Nucleus accumbens (tissue), 56 donors: ENCODE measurements around the gene OR11H7.
"Not testable (repeated sequence)": the region's sequence is repeated elsewhere in the genome, so short reads cannot be mapped to it uniquely, and the experiment has no call there.

ENCODE experiments used
- DNase-seq, 56 donors: peaks; one replicate each; lab custom pipeline; 2025; lab: John Stamatoyannopoulos, UW

Gene OR11H7

DNA sequence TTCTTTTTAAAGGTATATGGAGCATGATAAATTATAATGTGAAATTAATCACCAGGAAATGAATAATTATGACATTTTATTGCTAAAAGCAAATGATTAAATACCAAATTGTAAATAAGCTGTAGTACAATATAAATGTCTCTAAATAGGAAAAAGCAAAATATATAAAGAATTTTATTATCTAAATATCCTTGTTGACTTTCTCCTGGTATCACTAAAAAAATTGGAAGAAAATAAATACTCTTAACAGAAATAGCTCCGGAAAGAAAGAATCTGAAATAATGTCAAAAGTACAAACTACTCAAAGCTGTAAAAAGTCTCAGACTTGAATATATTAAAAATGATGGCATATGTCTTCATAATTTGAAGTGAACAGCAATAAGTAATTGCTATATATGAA, at the start of gene OR11H7:
TSS of gene OR11H7 (plus strand) at position 301 of the 400 bp plus-strand sequence.
- no peak for DNase-seq

DNA sequence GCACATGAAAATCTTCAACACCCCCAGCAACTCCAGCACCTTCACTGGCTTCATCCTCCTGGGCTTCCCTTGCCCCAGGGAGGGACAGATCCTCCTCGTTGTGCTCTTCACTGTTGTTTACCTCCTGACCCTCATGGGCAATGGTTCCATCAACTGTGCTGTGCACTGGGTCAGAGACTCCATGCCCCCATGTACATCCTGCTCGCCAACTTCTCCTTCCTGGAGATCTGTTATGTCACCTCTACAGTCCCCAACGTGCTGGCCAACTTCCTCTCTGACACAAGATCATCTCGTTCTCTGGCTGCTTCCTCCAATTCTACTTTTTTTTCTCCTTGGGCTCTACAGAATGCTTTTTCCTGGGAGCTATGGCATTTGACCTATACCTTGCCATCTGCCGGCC, 49.6 kb upstream of the OR11H7 start:
- peak in 3 of 56 donors; percentile 2 to 10 (median 4) for DNase-seq

DNA sequence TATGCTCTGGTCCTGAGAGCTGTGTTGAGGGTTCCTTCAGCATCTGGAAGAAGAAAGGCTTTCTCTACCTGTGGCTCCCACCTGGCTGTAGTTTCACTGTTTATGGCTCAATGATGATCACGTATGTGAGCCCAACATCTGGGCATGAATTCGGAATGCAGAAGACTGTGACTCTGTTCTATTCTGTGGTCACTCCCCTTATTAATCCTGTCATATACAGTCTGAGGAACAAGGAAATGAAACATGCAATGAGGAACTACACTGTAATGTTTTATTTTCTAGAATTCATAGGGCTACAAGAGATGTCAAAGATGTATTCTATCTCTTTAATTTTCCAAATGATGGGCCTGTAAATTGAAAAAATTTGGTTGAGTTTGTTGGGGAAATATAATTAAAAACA, 48.9 kb upstream of the OR11H7 start:
- no peak for DNase-seq

DNA sequence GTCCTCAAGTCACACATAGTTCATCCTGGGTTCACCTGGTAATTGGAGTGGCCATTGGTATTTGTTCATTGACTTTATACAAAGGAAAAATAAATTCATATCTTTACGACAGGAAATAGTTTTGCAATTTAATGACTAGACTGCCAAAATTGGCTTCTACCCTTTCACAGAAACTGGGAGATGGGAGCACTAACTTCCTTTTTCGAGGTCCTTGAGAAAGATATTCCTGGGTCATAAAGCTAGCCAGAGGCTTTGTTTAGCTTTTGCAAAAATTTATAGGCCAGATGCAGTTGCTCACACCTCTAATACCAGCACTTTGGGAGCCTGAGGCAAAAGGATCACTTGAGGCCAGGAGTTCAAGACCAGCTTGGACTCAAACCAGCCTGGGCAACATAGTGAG, 48.3 kb upstream of the OR11H7 start:
- no peak for DNase-seq

DNA sequence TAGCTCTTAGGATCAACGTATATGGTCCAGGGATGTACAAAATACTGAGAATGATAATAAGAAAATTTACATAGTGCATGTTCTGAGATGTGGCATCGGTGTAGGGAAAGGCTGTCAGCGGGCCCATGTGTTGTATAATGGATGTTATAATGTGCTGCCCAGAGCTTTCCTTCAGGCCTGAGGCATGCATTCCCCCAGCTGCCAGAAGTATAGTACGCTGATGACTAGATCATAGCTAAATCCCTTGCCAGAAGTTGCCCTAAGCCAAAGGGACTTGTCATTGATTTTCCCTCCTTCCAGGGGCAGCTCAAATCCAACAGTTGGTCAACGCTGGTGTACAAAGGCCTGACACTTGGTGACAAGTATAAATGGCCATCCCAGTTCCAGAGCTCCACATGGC, 44.6 kb upstream of the OR11H7 start:
- no peak for DNase-seq

DNA sequence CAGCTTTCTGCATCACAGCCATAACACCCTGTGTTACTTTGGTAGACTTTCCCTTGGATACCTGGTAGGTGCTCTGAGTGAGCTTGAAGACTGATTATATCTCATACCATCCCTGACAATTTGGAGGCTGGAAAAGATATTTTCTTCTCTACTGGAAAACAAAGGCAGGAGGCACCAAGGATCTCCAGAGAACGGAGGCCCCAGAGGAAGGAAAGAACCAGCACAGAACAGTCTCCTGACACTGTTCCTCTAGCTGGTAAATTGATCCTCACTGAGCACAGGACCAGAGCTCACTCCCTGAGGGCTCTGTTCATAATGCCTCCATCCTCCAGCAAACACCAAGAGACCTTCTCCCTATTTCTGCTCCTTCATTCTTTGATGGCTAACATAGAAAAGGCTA, 38.2 kb upstream of the OR11H7 start, which contains the start of gene OR11G2:
TSS of gene OR11G2 (plus strand) at position 301 of the 400 bp plus-strand sequence. CDS start 6,542 bp downstream, outside the sequence.
- no peak for DNase-seq

DNA sequence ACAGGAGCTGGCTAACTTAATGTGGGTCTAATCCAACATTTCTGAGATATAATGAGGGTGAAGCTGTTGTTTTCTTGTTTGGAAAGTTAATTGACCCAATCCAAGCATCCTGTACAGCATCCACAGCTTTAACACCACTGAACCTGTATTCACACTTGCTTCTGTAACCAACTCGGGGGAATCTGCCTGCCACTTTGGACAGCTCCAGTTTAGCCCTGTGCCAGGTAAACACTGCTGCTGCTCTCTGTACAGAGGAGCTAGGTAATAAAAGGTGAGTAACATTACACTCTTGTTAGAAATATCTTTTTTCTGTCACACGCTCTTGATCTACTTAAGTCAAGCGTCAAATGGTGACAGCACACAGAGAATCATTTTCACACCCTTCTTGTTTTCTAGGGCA, 37.4 kb upstream of the OR11H7 start:
- no peak for DNase-seq

DNA sequence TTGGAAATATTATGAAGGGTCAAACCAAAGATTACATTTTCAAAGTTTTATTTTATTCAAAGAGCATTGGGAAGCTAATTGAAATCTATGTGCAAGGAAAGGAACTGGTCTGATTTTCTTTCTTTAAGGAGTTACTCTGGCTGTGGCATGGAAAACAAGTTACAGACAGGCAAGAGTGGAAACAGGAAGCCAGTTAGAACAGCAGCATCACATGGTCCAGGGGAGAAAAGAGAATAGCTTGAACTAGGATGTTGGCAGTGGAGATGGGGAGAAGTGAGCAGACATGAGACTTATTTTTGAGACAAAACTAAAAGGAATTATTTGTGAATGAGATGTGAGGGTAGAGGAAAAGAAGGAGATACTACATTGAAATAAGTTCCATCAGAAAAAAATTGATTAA, 34.7 kb upstream of the OR11H7 start:
- peak in 1 of 56 donors; percentile 2 for DNase-seq

DNA sequence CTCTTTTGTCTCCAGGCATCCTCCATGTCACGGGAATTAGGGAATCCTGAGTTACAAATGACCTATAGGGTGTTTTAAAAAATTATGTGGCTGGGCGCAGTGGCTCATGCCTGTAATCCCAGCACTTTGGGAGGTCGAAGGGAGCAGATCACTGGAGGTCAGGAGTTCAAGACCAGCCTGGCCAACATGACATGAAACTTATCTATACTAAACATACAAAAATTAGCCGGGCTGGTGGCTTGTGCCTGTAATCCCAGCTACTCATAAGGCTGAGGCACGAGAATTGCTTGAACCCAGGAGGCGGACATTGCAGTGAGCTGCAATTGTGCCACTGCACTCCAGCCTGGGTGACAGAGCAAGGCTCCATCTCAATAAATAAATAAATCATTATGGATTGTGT, 33.6 kb upstream of the OR11H7 start:
- not testable (repeated sequence) for DNase-seq

DNA sequence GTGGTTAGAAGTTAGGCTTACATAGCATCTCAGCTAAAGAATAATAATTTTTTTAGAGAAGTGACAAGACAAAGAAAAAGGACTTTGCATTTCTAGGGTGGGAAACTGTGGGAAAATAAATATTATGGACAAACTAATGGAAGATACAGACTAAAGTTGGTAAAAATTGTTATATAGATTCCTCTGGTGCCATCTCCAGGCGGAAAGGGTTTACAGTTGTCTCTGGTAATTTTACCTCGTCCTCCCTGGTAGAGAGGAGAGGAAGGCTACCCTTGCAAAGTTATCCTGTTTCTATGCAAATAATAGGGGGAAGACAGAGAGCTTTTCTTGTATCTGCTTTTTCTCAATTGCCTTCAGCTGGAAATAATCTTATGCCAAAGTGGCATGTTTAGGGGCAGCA, 32.9 kb upstream of the OR11H7 start:
- DNase-seq: no peak

DNA sequence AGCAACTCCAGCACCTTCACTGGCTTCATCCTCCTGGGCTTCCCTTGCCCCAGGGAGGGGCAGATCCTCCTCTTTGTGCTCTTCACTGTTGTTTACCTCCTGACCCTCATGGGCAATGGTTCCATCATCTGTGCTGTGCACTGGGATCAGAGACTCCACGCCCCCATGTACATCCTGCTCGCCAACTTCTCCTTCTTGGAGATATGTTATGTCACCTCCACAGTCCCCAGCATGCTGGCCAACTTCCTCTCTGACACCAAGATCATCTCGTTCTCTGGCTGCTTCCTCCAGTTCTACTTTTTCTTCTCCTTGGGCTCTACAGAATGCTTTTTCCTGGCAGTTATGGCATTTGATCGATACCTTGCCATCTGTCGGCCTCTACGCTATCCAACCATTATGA, 31.3 kb upstream of the OR11H7 start:
- DNase-seq: no peak

DNA sequence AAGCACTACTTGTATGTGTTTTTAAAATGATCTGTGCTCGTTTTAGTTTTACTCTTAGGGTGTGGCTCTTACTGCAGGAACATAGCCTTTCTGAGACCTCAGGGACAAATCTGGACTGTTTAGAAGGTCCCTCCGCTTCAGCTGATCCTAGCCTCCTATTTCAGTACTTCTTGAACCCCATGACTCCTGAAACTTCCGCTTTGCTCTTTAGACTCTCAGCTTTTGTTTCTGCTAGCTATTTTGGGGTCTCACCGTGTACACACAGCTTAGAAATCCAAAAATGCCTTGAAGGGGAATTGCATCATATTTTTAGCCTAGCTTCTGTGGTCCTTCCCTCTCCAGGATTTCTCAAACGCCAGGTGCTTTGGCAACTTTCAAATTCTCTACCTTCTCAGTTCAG, 29.8 kb upstream of the OR11H7 start:
- DNase-seq: no peak

DNA sequence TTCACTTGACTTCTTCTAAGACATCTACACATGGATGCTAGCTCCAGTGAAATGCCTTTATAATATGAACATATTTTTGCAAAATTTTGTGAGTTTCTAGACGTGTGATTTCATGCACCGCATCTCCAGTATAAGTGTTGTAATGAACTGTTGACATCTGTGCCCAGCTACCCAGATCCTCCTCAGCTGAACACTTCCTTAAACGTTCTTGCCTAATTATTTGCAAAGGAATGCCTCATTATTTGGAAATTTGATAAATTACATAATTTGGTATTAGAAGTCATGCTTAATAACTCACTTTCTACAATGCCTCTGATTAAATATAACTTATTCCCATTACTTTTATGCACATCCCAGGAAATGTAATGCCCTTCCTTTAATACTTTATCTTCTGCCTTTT, 24.1 kb upstream of the OR11H7 start:
- DNase-seq: no peak

DNA sequence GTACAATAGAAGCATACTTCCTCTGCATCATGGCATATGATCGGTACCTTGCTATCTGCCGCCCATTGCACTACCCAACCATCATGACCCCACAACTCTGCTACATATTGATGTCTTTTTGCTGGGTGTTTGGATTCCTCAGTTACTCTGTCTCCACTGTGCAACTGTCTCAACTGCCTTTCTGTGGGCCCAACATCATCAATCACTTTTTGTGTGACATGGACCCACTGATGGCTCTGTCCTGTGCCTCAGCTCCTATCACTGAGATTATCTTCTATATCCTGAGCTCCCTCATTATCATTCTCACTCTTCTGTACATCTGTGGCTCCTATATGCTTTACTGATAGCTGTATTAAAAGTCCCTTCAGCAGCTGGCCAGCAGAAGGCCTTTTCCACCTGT, 19.2 kb upstream of the OR11H7 start:
- DNase-seq: no peak

DNA sequence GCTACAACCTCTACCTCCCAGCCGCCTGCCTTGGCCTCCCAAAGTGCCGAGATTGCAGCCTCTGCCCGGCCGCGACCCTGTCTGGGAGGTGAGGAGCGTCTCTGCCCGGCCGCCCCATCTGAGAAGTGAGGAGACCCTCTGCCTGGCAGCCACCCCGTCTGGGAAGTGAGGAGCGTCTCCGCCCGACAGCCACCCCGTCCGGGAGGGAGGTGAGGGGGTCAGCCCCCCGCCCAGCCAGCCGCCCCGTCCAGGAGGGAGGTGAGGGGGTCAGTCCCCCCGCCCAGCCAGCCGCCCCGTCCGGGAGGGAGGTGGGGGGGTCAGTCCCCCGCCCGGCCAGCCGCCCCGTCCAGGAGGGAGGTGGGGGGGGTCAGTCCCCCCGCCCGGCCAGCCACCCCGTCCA, 16.4 kb upstream of the OR11H7 start:
- not testable (repeated sequence) for DNase-seq

DNA sequence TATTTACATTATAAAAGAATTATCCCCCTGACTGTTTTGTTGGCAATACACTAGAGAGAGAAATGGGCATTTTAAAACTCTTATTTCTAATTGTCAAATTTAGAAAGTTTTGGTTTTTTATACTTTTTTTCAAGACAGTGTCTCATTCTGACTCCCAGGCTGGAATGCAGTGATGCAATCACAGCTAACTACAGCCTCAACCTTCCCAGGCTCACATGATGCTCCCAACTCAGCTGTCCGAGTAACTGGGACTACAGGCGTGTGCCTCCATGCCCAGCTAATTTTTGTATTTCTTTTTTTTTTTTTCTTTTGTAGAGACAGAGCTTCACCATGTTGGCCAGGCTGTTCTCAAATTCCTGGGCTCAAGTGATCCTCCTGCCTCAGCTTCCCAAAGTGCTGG, 13.6 kb upstream of the OR11H7 start:
- DNase-seq: no peak

DNA sequence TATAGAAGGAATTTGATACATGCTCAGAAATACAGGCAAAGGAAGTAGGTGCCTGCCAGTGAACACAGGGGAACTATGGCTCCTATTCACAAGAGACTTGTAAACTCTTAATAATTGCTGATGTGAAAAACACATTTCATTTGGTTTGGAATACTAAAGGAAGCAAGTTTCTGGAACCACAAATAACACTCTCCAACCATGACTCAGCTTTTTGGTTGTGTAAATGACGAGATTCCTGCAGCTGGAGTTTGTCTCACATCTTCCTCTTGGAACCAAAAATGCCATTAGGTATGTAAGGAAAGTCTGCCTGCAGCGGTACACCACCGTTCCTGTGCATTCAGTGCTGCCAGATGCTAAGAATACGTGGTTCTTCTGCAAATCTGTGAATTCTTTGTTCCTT, 9.7 kb upstream of the OR11H7 start:
- DNase-seq: no peak

DNA sequence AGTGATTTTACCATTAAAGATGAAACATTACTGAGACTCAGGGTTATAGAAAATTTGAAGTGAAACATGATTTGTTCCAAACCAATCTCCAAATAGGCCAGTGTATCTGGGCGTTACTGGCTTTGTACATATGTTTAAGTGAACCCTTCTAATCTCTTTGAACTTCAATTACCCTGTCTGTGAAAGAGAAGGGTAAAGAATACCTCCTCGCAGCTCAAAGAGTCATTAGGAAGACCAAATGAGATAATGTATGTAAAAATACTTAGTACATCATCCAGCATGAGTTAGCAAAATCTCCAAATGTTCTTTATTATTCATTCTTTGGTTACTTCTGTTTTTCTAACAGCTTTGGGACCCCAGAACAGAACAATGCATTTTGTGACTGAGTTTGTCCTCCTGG, 5.4 kb upstream of the OR11H7 start, which contains the start of gene OR11H6:
TSS of gene OR11H6 (plus strand) at position 301 of the 400 bp plus-strand sequence. CDS start at position 301, 0 bp downstream.
- no peak for DNase-seq

DNA sequence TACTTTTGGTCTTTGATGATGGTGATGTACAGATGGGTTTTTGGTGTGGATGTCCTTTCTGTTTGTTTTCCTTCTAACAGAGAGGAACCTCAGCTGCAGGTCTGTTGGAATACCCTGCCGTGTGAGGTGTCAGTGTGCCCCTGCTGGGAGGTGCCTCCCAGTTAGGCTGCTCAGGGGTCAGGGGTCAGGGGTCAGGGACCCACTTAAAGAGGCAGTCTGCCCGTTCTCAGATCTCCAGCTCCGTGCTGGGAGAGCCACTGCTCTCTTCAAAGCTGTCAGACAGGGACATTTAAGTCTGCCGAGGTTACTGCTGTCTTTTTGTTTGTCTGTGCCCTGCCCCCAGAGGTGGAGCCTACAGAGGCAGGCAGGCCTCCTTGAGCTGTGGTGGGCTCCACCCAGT, 6.6 kb downstream of the OR11H7 start:
- DNase-seq: not testable (repeated sequence)

DNA sequence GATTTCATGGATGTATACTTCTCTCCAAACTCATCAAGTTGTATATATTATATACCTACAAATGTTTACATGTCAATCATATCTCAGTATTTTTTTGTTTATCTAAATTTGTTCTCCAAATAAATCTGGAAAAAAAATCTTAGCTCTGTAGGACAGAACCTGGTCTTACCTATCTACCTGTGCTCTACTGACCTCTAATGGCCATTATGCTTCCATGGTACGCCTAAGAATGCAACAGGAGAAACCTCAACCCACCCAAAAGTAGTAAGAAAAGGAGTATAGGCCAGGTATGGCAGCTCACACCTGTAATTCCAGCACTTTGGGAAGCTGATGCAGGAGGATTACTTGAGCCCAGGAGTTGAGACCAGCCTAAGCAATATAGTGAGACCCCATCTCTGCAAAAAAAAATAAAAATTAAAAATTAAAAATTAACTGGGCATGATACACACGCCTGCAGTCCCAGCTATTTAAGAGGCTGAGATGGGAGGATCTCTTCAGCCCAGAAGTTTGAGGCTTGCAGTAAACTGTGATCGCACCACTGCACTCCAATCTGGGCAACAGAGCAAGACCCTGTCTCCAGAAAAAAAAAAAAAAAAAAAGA, 19.0 kb downstream of the OR11H7 start:
- no peak for DNase-seq

DNA sequence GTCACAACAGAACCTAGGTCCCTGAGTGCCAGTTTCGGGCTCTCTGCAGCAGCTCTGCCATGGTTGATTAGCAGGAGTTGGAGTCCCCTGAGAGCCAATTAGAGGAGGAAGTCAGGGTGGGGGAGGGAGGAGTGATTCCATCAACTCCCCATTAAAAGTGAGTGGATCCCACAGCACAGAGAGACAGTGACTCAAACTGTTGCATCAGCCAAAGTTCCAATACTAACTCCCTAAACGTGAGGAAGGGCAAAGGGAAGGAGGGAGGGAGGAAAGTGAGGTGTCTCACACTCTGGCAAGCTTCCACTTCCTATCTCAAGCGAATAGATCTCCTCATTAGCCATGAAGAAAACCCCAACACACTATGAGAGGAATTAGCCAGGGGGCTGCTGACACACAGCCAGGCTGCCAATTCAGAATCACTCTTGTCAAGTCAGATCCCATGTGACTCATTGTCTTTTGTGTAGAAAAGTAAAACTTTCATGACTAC, 33.9 kb downstream of the OR11H7 start:
- no peak for DNase-seq

DNA sequence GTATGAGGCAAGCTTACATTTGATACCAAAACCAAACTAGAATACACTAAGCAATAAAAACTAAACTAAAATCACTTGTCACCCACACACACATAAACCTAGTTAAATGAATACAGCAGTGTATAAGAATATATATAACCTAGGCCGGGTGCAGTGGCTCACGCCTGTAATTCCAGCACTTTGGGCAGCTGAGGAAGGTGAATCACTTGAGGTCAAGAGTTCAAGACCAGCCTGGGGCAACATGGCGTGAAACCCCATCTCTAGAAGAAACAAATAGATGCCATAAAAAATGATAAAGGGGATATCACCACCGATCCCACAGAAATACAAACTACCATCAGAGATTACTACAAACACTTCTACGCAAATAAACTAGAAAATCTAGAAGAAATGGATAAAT, 35.6 kb downstream of the OR11H7 start:
- not testable (repeated sequence) for DNase-seq

DNA sequence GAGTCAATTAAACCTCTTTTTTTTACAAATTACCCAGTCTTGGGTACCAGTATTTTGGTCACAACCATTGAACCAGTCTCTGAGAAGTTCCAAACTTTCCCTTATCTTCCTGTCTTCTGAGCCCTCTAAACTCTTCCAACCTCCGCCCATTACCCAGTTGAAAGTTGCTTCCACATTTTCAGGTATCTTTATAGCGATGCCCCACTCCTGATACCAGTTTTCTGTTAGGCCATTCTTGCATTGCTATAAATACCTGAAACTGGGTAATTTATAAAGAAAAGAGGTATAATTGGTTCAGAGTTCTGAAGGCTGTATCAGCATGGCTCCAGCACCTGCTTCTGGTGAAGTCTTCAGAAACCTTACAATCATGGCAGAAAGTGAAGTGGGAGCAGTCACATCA, 45.3 kb downstream of the OR11H7 start:
- DNase-seq: no peak
